HG03025 (cell line): Measurements from ENCODE around the gene TADA3.

Source experiments
- ATAC-seq: cut with Tn5 transposase; IDR thresholded peaks from one replicate; pipeline ENCODE4 v1.9.1; 2021; ENCODE audit warnings: mild to moderate bottlenecking, moderate library complexity; ENCODE audit not compliant: unreplicated experiment, low FRiP score

Gene TADA3, protein sequence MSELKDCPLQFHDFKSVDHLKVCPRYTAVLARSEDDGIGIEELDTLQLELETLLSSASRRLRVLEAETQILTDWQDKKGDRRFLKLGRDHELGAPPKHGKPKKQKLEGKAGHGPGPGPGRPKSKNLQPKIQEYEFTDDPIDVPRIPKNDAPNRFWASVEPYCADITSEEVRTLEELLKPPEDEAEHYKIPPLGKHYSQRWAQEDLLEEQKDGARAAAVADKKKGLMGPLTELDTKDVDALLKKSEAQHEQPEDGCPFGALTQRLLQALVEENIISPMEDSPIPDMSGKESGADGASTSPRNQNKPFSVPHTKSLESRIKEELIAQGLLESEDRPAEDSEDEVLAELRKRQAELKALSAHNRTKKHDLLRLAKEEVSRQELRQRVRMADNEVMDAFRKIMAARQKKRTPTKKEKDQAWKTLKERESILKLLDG

DNA sequence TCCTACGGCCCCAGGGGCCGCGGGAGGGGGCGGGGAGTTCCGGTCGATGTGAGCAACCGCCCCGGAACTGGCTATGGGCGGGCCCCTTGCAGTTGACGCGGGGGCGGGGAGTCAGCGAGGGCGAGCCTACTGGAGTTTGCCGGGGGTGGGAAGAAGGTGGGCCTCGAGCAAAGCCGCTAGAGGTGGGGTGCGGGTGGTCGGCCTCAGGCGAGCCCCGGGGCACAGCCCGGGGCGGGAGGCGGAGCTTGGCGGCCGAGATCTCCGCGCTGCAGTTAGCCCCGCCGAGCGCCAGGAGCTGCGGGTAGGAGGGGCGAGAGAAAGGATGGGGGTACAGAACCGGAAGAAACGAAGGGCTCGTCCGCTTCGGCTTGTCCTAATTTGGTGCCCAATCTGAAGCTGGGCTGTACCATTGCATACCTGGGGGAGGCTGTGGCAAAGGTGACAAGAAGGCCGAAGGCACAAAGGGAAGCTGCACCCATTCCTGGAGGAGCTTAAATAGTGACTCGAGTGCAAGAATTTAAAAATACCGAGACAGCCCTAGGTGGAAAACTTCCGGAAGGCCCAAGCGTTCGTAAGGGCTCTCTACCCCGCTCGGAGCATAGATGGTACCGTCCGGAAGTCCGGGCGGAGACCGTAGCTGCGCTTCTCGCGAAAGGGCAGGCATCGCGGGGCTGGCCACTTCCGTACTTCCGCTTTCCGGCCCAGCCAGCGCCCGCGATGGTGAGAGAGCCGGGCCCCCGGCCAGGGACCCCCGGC, at the start of gene TADA3, which contains the start of gene ARPC4:
TSS of gene TADA3 (minus strand) at position 69 of the 756 bp plus-strand sequence. CDS start 1,007 bp downstream, outside the sequence.
TSS of gene ARPC4 (plus strand) at position 678 of the 756 bp plus-strand sequence. CDS start at position 718, 40 bp downstream.
- ATAC-seq, result peak; percentile 79

DNA sequence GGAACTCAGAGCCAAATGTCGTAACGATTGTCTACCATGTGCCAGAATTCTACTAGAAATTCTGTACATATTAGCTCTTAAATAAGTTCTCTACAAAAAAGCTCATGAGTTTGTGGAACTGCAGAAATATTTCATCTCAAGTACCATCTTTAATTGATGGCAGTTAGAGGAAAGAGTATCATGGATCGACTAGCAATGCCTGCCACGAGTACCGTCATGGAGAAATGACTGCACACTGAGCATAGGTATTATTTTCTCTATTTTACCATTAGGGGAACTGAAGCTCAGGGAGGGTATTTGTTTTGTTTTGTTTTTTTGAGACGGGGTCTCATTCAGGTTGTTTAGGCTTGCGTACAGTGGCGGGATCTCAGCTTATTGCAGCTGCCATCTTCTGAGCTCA, 48.7 kb upstream of the TADA3 start:
- no peak for ATAC-seq

DNA sequence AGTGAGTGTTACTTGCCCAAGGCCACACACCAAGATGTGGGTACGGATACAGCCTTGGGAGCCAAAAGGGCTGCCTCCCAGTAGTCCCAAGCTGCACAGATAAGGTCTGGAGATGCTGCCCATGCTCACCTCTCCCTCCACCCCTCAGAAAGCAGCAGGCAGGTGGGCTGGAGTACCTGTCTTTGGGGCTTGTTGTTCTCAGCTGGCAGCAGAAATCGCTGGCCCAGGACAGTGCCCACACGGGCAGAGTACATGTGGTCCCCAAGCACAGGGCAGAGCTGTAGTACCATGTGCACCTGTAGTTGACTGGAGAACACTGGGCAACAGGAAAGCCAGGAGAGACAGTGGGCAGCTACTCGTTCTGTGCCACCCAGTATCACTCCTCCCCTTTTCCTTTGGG, 46.6 kb upstream of the TADA3 start:
- ATAC-seq, result no peak

DNA sequence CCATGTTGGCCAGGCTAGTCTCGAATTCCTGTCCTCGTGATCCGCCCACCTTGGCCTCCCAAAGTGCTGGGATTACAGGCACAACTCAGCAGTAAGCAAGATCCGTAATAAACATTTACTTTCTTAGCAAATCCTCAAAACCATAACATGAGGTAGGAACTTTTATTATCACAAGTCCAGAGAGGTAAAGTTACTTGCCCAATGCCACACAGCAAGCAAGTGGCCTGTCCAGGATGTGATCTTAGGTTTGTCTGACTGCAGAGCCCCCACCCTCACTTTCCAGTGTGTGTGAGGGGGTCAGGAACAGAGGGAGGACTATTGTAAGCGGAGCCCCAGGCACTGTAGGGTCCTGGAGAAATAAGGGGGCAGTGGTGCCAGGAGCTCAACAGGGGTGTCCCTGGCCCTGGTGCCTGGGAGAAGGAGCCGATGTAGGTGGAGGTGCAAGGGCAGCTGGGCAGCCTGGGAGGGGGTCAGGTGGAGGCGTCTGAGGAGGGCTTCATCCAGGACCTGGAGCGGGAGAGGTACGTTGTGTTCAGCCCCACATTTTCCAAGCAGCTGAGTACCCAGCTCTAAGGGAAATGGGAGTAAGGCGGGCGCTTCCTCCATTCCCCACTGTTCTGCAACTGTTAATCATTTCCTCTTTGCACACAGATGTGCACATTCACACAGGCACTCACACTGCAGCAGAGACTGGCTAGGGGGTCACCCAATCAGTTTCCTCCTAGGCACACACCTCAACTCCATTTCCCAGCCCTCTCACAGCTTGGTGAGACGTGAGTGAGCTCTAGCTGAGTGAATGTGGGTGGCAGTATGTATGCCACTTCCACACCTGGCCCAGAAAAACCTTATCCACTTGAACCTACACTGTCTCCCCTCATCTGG, 45.7 kb upstream of the TADA3 start:
- ATAC-seq, result no peak

DNA sequence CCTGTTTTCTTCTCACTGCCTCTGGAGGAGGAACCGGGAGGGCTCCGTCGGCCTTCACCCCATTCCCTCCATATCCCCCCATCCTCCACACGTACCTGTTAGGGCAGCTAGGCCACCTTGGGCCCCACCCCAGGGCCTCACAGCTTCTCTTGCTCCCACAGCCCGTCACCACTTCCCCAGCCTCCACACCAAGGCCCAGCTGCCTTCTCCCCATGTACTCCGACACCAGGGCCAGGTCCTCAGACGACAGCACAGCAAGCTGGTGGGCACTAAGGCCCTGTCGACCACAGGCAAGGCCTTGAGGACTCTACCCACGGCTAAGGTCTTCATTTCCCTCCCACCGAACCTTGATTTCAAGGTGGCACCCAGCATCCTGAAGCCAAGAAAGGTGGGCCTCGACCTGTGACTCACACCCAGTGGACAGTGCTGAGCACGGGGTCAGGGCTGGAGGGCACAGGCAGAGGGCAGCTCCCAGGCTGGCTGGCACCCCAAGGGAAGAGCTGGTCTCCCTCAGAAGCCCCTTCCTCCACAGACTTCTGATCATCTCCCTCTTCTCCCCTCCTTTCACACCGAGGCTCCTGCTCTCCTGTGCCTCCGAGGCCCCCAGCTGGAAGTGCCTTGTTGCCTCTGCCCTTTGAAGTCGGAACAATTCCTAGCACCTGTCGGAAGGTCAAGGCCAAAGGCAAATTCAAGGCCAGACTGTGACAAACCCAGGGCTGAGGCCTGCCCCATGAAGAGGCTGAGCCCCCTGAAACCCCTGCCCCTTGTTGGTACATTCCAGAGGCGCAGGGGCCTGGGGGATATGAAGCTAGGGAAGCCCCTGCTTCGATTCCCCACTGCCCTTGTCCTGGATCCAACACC, 42.5 kb upstream of the TADA3 start:
- no peak for ATAC-seq

DNA sequence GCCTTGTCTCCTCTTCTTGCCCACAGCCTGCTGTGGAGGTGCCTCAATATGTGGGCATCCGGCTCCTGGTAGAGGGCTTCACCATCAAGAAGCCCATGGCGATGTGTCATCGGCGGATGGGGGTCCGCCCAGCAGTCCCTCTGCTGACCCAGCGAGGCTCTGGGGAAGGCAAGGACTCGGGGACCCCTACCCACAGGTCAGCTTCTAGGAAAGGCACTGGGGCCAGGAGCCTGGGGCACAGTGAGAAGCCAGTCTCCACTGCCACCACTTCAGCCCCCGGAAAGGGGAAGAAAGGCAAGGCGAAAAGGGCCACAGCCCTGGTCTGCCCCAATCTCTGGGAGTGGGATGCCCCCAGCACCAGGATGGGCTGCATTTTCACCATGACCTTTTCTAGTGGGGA, 40.8 kb upstream of the TADA3 start:
- ATAC-seq, result no peak

DNA sequence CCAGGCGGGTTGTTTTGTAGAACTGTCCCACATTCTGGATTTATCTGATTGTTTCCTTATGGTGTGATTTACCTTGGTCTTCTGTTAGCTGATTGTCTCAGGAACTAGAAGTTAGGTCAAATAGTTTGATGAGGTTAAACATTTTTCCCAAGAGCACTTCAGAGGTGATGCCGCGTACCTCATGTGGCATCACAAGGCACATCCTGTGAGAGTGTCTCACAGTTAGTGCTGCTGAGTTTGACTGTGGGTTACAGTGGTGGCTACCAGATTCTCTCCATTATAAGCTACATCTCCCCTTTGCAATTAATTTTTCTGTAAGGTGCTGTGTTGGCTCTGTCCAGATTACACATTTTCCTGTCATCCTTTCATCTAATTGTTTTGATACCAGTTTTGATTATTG, 39.0 kb upstream of the TADA3 start:
- ATAC-seq, result no peak

DNA sequence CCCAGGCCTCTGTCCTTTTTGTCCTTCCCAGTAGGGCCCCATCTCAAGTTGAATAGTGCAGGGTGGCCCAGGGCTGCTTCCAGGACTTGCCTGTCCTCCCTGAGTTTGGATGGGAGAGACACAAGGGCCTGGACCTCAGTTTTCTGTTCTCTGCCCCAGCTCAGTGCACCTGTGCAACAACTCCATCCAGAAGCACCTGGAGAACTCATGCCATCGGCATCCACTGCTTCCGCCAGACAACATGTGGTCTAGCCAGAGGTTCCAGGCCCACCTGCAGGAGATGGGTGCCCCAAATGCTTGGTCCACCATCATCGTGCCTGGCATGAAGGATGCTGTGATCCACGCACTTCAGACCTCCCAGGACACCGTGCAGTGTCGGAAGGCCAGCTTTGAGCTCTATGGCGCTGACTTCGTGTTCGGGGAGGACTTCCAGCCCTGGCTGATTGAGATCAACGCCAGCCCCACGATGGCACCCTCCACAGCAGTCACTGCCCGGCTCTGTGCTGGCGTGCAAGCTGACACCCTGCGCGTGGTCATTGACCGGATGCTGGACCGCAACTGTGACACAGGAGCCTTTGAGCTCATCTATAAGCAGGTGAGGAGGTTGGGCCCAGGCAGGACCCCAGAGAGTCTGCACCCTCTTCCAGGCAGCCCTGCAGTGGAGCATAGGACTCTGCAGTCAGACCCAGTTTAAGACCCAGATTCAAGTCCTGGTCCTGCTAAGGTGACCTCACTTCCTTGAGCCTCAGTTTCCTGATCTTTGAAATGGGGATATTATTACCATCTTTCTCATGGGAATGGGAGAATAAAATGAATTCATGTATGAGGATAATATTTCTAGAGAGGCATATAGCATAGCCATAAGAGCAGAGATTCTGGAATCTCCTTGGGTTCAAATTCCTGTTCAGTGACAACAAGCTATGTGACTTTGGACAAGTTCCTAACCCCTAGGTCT, 36.8 kb upstream of the TADA3 start:
- no peak for ATAC-seq

DNA sequence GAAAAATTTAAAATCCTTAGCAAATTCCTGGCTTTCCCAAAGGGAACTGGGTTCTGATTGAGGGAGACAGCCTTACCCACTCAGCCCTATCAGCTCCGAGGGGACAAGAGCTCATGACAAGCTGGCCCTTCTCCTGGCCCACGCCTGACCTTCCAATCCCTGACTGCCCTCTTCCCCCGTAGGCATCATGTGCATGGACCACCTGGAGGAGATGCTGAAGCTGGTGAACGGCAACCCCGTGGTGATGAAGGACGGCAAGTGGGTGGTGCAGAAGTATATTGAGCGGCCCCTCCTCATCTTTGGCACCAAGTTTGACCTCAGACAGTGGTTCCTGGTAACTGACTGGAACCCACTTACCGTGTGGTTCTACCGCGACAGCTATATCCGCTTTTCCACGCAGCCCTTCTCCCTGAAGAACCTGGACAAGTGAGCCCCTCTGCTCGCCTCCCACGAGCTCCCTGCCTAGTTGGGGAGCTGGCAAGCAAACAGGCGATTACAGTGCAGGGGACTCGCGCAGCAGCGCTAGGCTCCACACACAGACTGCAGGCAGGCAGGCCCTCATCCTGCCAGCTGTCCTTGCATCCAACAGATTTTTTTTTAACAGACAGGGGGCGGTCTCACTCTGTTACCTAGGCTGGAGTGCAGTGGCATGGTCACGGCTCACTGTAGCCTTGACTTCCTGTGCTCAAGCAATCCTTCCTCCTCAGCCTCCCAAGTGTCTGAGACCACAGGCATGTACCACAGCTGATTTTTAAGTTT, 34.7 kb upstream of the TADA3 start:
- ATAC-seq, result no peak

DNA sequence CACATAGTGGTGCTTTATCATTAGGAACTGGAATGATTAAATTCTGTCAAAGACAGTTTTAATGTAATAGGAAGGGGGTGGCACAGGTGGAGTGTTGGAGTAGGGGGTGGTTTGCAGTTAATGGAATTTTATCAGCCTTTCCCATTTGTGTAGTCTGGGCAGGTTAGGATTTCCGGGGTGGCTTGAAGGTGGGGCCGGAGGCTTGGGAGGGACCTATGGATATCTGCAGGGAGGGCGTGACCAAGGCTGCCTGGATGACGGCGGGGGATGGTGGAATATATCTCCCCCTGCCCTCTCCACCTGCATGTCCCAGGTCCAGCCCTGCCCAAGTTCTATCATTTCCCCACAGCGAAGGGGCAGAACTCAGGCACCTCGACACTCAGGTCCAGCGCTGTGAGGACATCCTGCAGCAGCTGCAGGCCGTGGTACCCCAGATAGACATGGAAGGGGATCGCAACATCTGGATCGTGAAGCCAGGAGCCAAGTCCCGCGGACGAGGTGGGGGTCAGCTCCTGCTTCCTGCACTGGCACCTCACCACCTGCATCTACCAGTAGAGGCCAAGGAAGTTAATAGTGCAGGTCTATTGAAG, 33.3 kb upstream of the TADA3 start:
- ATAC-seq, result no peak

DNA sequence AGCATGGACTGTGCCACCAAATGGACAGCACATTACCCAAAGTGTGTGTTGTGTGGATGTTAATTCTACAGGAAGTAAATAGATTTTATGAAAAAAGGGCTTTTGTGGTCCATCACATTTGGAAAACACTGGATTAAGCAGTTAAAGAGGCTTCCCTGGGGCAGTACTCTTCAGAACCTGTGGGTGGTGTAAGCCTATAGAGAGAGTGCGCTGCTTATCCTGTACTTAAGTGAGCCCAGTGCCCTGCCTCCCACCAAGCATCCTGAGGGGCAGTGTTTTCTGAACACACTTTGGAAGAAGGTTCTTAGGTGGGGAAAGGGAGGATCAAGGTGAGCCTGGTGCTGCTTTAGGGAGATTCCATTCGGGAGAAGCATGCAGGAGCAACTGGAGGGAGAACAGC, 28.7 kb upstream of the TADA3 start:
- ATAC-seq, result no peak

DNA sequence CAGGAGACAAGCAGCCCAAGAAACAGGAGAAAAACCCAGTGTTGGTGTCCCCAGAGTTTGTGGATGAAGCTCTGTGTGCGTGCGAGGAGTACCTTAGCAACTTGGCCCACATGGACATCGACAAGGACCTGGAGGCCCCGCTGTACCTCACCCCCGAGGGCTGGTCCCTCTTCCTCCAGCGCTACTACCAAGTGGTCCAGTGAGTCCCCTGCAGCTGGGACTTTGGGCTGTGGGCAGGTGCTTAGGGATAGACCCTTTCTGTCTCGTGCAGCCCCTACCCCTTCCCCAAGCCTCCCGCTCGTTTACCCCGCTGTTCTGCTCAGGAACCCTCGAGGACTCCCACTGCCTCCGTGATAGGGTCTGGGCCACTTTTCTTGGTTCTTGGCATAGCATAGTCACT, 28.3 kb upstream of the TADA3 start:
- ATAC-seq, result no peak

DNA sequence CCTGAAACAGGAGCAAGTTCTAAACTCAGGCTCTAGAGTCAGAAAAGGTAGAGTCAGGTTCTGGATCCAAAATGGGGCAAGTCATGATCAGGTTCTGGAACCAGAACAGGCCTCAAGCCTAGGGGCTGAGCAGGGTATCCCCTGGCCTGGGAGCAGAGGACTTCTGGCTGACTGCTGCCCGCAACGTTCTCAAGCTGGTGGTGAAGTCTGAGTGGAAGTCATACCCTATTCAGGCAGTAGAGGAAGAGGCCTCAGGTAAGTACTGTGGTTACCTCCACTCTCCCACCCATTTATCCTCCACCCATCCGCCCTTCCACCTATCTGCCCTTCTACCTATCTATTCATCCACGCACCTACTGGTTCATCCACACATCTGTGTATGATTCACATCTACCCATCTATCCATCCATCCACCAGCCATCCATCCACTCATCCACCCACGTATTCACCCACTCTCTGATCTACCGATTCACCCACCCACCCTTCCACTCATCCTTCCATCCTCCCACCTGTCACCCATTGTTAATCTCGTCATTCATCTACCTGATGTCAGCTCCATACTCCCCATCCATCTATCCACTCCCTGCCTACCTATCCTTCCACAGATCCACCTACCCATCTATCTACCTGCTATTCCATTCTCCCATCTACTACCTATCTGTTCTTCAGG, 26.5 kb upstream of the TADA3 start:
- no peak for ATAC-seq

DNA sequence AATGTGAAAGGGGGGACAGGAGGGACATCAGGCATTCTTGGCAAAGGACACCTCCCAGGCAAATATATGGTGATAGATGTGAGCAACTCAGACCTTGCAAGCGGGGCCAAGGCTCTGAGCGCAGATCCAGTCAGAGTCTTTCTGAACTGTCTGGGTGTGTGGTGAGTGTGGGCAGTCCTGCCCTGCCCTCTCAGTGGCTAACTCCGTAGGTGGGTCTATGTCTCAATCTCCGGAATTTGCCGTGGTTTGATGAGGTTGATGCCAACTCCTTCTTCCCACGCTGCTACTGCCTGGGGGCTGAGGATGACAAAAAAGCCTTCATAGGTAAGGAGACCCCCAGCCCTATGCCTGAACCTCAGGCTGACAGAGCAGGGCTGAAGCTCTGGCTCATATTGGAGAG, 25.2 kb upstream of the TADA3 start:
- no peak for ATAC-seq

DNA sequence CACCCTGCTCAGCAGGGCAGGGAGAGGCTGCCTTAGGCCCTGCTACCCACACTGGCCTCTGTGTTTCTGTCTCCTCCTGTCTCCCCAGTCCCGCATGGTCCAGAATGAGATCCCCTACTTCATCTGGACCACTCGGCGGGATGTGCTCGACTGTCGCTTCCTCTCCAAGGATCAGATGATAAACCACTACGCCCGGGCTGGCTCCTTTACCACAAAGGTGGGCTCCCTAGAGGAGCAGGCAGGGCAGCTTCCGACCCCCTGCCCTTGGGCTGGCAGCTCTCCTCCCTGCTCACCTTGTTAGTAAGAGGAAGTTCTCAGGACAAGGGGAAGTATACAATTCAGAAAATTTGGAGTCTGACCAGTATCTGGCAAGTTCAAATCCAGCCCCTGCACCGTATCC, 23.7 kb upstream of the TADA3 start:
- ATAC-seq, result no peak

DNA sequence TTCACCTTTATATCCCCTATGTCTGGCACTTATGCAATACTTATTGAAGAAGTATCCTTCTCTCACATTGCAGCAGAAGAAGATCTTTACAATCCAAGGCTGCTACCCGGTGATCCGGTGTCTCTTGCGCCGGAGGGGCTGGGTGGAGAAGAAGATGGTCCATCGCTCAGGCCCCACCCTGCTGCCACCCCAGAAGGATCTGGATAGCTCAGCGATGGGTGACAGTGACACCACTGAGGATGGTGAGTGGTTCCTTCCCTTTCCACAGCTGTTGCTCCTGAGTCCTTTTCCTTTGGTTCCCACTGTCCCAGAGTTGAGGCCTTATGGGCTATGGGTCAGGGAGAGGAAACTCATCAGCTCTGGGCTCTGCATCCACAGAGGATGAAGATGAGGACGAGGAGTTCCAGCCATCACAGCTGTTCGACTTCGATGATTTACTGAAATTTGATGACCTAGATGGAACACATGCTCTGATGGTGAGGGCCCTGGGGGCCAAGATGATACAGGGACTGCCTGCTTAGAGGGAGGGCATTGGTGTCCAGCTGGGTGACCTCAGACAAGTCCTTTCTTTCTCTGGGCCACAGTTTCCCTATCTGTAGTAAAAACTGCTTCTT, 20.7 kb upstream of the TADA3 start:
- no peak for ATAC-seq

DNA sequence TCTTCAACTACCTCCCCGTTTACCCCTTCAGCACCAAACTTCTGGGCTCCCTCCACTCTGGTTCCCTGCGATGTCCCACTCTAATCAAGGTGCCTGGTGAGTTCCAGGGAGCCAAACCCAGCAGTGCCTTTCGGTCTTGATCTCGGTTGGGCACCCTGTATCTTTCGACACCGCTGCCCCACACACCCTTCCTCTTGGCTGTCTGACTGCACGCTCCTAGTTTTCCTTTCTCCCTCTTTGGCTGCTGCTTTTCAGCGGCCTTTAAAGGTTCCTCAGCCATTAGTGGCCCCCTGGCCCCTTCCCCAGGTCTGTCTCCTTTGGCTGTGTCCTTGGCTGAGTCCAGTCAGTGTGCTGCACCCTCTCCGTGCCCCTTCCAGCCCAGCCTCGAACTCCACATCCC, 18.6 kb upstream of the TADA3 start:
- no peak for ATAC-seq
